HFFc6 (cell line): ENCODE data around the gene SURF4. TPM values are rescaled to one million over a fixed set of nuclear protein-coding genes. Genes with fewer than 3 reads are reported as not detected.
"Not testable (repeated sequence)": the region's sequence is repeated elsewhere in the genome, so short reads cannot be mapped to it uniquely, and the experiment has no call there.

Experiments used
- DNase-seq: peaks from one replicate; pipeline ENCODE4 v3.0.0-alpha.2; 2018
- H3K27ac Mint-ChIP-seq: 2 replicates; pipeline ENCODE4 v1.8.0; 2020; ENCODE audit warnings: mild to moderate bottlenecking, mixed read lengths
- H3K27me3 Mint-ChIP-seq: 2 replicates; pipeline ENCODE4 v1.8.0; 2021; ENCODE audit warnings: mild to moderate bottlenecking, moderate library complexity, mixed read lengths; ENCODE audit not compliant: insufficient read depth
- H3K36me3 Mint-ChIP-seq: 2 replicates; pipeline ENCODE4 v1.8.0; 2021; ENCODE audit warnings: low read depth, mixed read lengths
- H3K4me1 Mint-ChIP-seq: 2 replicates; pipeline ENCODE4 v1.8.0; 2020; ENCODE audit warnings: low read depth, mixed read lengths
- H3K4me3 Mint-ChIP-seq: 2 replicates; pipeline ENCODE4 v1.8.0; 2020; ENCODE audit warnings: mild to moderate bottlenecking, moderate library complexity, mixed read lengths
- H3K9me3 Mint-ChIP-seq: 2 replicates; pipeline ENCODE4 v1.8.0; 2020; ENCODE audit warnings: mild to moderate bottlenecking, mixed read lengths
- CTCF ChIP-seq: fragments of 200-600 bp; sonication (generic); IDR thresholded peaks from 2 replicates; pipeline ENCODE4 v1.5.0; 2021; ENCODE audit warnings: antibody characterized with exemption, mild to moderate bottlenecking
- total RNA-seq, 6 experiments: library from RNA; stranded (reverse); fragmentation: NEBNext Ultra II Directional; extraction: Animal tissue kit (Norgen Biotek cat#: 25700); gene quantifications; 2 replicates in 1 of 6; 3 replicates in 5 of 6; pipeline ENCODE4 v1.2.3, GENCODE V29; 2021

The SURF4 gene
- total RNA-seq, 6 experiments from 2014 or later: 406 to 474 (median 417) TPM

GRCh38 chr9:133378408-133378962, 2.6 kb upstream of the SURF4 start:
- H3K9me3 Mint-ChIP-seq: no peaks in the 10 kb centered on the region
- H3K36me3 Mint-ChIP-seq: peaks cover 8% of the 10 kb centered on the region
- DNase-seq: no peak
- no peak for TF ChIP-seq CTCF
- H3K27me3 Mint-ChIP-seq: peaks cover 6% of the 10 kb centered on the region
- no peak overlapping the region for H3K4me3 Mint-ChIP-seq
- H3K27ac Mint-ChIP-seq: peak overlapping the region; percentile 43; the same call in 1 of the 2 replicates
- peaks cover 25% of the 10 kb centered on the region for H3K4me1 Mint-ChIP-seq

GRCh38 chr9:133377721-133378216, 1.9 kb upstream of the SURF4 start:
- peak; percentile 65 for DNase-seq
- H3K9me3 Mint-ChIP-seq: no peaks in the 10 kb centered on the region
- H3K27me3 Mint-ChIP-seq: peaks cover 6% of the 10 kb centered on the region
- peak overlapping the region; percentile 43 for H3K27ac Mint-ChIP-seq
- H3K4me1 Mint-ChIP-seq: peaks cover 25% of the 10 kb centered on the region
- no peak for TF ChIP-seq CTCF
- H3K4me3 Mint-ChIP-seq: peak overlapping the region; percentile 75
- peaks cover 10% of the 10 kb centered on the region for H3K36me3 Mint-ChIP-seq

GRCh38 chr9:133377280-133377679, 1.4 kb upstream of the SURF4 start:
- peak overlapping the region; percentile 75 for H3K4me3 Mint-ChIP-seq

GRCh38 chr9:133375116-133375723, 640 bp downstream of the SURF4 start:
- H3K27ac Mint-ChIP-seq: peak overlapping the region; percentile 99
- H3K4me3 Mint-ChIP-seq: peak overlapping the region; percentile 99
- peaks cover 7% of the 10 kb centered on the region for H3K27me3 Mint-ChIP-seq
- DNase-seq: no peak
- peaks cover 27% of the 10 kb centered on the region for H3K36me3 Mint-ChIP-seq
- no peak for TF ChIP-seq CTCF
- H3K4me1 Mint-ChIP-seq: peaks cover 51% of the 10 kb centered on the region
- H3K9me3 Mint-ChIP-seq: no peaks in the 10 kb centered on the region

More at GRCh38 chr9:133377280-133377679, 1.4 kb upstream of the SURF4 start:
- Mint-ChIP-seq H3K27ac (peak overlapping the region; percentile 43), H3K4me1 (peaks cover 30% of the 10 kb centered on the region), H3K36me3 (peaks cover 15% of the 10 kb centered on the region)
- not testable (repeated sequence) for H3K27me3 Mint-ChIP-seq, DNase-seq, H3K9me3 Mint-ChIP-seq

GRCh38 chr9:133374612-133375115, 1.2 kb downstream of the SURF4 start:
- H3K4me3 Mint-ChIP-seq: peak overlapping the region; percentile 99
- peaks cover 56% of the 10 kb centered on the region for H3K4me1 Mint-ChIP-seq
- peak overlapping the region; percentile 99 for H3K27ac Mint-ChIP-seq
- no peaks in the 10 kb centered on the region for H3K9me3 Mint-ChIP-seq
- no peak for TF ChIP-seq CTCF
- peaks cover 11% of the 10 kb centered on the region for H3K27me3 Mint-ChIP-seq
- H3K36me3 Mint-ChIP-seq: peaks cover 32% of the 10 kb centered on the region
- DNase-seq: peak; percentile 41

- H3K9me3 Mint-ChIP-seq: no peaks in the 10 kb centered on the region
- peaks cover 13% of the 10 kb centered on the region for H3K27me3 Mint-ChIP-seq
- no peak for TF ChIP-seq CTCF
- H3K36me3 Mint-ChIP-seq: peaks cover 45% of the 10 kb centered on the region
- no peak overlapping the region for H3K27ac Mint-ChIP-seq
- peak overlapping the region; percentile 24; the same call in 1 of the 2 replicates for H3K4me3 Mint-ChIP-seq
- no peak for DNase-seq
- peaks cover 58% of the 10 kb centered on the region for H3K4me1 Mint-ChIP-seq
Observed at GRCh38 chr9:133372144-133372543, 3.7 kb downstream of the SURF4 start.
